Measurements from ENCODE around the gene U2SURP. TPM values are rescaled to one million over a fixed set of nuclear protein-coding genes. Genes with fewer than 3 reads are reported as not detected.

U2SURP gene
- total and polyA plus RNA-seq, 9 donors: 53.2 to 91.8 (median 77.0) TPM

DNA sequence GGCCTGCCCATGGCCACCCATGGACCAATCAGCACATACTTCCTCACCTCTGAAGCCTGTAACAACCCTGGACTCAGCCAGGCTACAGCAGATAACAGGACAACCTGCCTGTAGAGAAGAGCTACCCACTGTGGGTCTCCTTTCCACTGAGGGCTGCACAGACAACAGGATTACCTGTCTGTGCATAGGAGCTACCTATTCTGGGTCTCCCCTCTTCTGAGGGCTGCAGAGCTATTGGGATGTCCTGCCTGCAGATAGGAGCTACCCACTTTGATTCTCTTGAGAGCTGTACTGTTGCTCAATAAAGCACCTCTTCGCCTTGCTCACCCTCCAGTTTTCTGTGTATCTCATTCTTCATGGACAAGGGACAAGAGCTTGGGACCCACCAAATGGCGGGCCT, 94.4 kb downstream of the U2SURP start:
- 100% methylated on average over 1 of the region's 2 CpGs for WGBS (ENCODE audit: insufficient coverage)
- Histone ChIP-seq H3K27me3 (ENCODE audit: control insufficient read depth, insufficient read depth, low read length) (no peaks in the 10 kb centered on the region), H3K27ac (ENCODE audit: low read length) (no peak overlapping the region), H3K4me3 (ENCODE audit: low read length) (no peak overlapping the region), H3K9me3 (replicated peaks; ENCODE audit: control insufficient read depth, low read depth, low read length) (peaks cover 4% of the 10 kb centered on the region), H3K4me1 (ENCODE audit: control insufficient read depth, insufficient read depth, low read length) (peaks cover 7% of the 10 kb centered on the region), H3K36me3 (ENCODE audit: control insufficient read depth, insufficient read depth, low read length) (no peaks in the 10 kb centered on the region)
- DNase-seq: no peak

DNA sequence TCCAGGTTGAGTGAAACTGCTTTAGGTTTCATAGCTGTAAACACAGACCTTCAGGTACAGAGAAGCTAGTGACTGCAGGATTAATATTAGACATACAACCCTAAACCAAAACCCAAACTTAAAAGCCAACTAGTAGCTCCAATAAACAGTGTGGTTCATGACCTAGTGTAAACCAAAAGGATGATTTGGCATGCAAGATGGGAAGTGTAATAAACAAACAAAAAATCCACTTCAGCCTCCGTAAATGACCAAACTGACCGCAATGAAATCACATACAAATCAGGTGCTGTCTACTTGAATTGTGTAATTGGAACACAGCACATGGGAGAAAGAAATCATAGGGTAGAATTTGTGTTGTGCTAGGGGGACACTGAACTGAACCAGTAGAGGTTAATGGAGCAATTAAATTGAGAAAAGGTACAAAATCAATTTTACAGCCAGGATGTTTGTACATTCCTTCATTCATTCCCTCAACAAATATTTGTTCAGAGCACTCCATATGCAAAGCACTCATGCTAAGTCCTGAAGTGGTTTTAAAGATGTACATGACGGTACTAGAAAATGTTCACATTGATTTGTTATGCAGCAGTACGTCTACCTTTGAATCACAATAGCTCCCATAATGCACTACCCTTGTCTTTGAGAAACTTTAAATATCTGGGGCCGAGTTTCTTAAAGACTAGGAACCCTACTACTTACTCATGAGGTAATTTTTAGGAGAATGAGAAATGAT, 96.8 kb downstream of the U2SURP start:
- Histone ChIP-seq H3K27ac (ENCODE audit: low read length) (no peak overlapping the region), H3K9me3 (replicated peaks; ENCODE audit: control insufficient read depth, low read depth, low read length) (peaks cover 4% of the 10 kb centered on the region), H3K4me1 (ENCODE audit: control insufficient read depth, insufficient read depth, low read length) (peaks cover 3% of the 10 kb centered on the region), H3K27me3 (ENCODE audit: control insufficient read depth, insufficient read depth, low read length) (no peaks in the 10 kb centered on the region), H3K36me3 (ENCODE audit: control insufficient read depth, insufficient read depth, low read length) (no peaks in the 10 kb centered on the region), H3K4me3 (ENCODE audit: low read length) (no peak overlapping the region)
- WGBS (ENCODE audit: insufficient coverage): no CpG with 5 or more reads among the region's 5 CpGs
- DNase-seq: no peak

DNA sequence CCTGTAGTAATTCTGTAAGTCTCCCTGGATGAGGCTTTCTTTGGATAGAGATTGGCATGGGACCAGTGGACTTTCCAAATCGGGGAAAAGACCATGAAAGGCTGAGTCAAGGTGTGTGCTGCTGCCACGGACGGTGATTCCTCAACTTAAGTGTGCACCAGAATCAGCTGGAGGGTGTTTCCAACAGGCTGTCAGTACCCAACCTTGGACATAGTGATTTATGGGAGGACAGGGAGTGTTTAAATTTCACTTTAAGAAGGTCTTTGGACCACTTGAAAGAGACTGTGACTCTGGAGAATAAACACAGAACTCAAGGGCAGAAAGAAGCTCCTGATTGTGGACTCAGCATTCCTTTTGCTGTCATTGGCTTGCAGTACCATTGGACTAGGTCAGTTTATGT, 97.8 kb downstream of the U2SURP start:
- 57% methylated on average over 3 of the region's 3 CpGs for WGBS (ENCODE audit: insufficient coverage)
- H3K36me3 ChIP-seq (ENCODE audit: control insufficient read depth, insufficient read depth, low read length): no peaks in the 10 kb centered on the region
- H3K27me3 ChIP-seq (ENCODE audit: control insufficient read depth, insufficient read depth, low read length): no peaks in the 10 kb centered on the region
- H3K9me3 ChIP-seq (replicated peaks; ENCODE audit: control insufficient read depth, low read depth, low read length): peaks cover 4% of the 10 kb centered on the region
- DNase-seq: peak; percentile 22
- no peak overlapping the region for H3K4me3 ChIP-seq (ENCODE audit: low read length)
- H3K27ac ChIP-seq (ENCODE audit: low read length): no peak overlapping the region
- H3K4me1 ChIP-seq (ENCODE audit: control insufficient read depth, insufficient read depth, low read length): peaks cover 3% of the 10 kb centered on the region

DNA sequence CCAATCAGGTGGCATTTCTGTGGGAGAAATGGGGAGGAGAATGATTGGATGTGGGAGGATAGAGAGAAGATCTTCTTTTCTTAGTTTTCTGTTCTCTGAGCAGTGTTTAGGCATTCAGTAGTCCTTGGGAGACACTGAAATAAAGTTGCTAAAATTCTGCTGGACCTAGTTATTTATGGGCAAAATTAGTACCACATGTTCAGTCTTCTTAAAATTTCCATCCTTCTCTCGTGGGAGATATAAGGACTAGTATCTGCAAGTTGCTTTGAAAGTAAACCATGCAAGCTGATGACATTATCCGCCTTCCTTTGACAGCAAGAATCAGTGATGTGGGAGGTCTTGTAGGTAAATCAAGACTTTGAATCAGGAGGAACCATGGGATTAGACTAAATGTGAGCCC, 98.3 kb downstream of the U2SURP start:
- Histone ChIP-seq H3K9me3 (replicated peaks; ENCODE audit: control insufficient read depth, low read depth, low read length) (peaks cover 8% of the 10 kb centered on the region), H3K27ac (ENCODE audit: low read length) (no peak overlapping the region), H3K36me3 (ENCODE audit: control insufficient read depth, insufficient read depth, low read length) (no peaks in the 10 kb centered on the region), H3K27me3 (ENCODE audit: control insufficient read depth, insufficient read depth, low read length) (no peaks in the 10 kb centered on the region), H3K4me1 (ENCODE audit: control insufficient read depth, insufficient read depth, low read length) (peaks cover 3% of the 10 kb centered on the region), H3K4me3 (ENCODE audit: low read length) (no peak overlapping the region)
- DNase-seq: peak; percentile 43
- 17% methylated on average over 1 of the region's 2 CpGs for WGBS (ENCODE audit: insufficient coverage)

DNA sequence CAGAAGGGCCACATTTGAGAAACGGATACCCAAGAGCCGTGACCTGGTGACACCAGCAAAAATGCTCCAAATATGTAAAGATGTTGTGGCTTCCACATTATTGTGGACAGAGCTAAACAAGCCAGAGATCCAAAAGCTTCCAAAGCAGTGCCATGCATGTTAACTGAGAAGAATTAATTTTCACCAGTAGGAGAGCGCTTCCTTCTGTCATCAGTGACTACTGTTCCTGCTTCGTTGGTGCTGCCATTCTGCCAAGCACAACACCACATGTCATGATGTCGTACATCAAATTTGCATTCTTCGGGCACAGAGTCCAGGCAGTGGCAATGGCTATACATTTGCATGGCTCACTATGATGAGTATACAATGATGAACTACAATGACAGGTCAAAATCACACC, 99.1 kb downstream of the U2SURP start:
- DNase-seq: peak; percentile 48
- Histone ChIP-seq H3K4me1 (ENCODE audit: control insufficient read depth, insufficient read depth, low read length) (peaks cover 3% of the 10 kb centered on the region), H3K27ac (ENCODE audit: low read length) (no peak overlapping the region), H3K27me3 (ENCODE audit: control insufficient read depth, insufficient read depth, low read length) (no peaks in the 10 kb centered on the region), H3K4me3 (ENCODE audit: low read length) (no peak overlapping the region), H3K9me3 (replicated peaks; ENCODE audit: control insufficient read depth, low read depth, low read length) (peaks cover 16% of the 10 kb centered on the region), H3K36me3 (ENCODE audit: control insufficient read depth, insufficient read depth, low read length) (no peaks in the 10 kb centered on the region)
- WGBS (ENCODE audit: insufficient coverage): 79% methylated on average over 4 of the region's 6 CpGs

DNA sequence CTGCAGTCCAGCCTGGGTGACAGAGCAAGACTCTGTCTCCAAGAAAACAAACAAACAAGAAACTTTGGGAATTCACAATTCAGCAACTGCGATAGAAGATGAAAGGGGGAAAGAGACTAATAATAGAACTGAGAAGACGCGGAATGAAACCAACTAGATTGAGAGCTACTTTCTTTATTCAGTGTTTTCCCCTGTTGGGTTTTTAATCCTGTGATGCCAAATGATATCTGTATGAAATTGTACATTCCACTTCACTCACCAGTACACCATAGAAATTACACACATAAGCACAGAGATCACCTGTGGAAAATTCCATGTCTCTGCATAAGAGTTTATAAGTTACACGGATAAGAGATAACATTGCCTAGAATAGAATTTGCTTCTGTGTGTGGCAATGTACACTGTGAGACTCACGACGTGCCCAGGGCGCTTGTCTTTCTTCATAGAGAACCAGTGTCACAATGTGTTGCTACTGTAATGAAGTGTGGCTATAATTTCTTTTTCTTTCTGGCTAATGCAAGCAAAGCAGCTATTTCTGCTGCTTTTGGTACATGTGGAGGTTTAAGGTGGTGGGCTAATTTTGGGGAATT, 100.5 kb downstream of the U2SURP start:
- Histone ChIP-seq H3K36me3 (ENCODE audit: control insufficient read depth, insufficient read depth, low read length) (no peaks in the 10 kb centered on the region), H3K27me3 (ENCODE audit: control insufficient read depth, insufficient read depth, low read length) (no peaks in the 10 kb centered on the region), H3K4me3 (ENCODE audit: low read length) (no peak overlapping the region), H3K4me1 (ENCODE audit: control insufficient read depth, insufficient read depth, low read length) (peaks cover 3% of the 10 kb centered on the region), H3K9me3 (replicated peaks; ENCODE audit: control insufficient read depth, low read depth, low read length) (peaks cover 16% of the 10 kb centered on the region), H3K27ac (ENCODE audit: low read length) (no peak overlapping the region)
- DNase-seq: no peak
- WGBS (ENCODE audit: insufficient coverage): 83% methylated on average over 3 of the region's 7 CpGs

DNA sequence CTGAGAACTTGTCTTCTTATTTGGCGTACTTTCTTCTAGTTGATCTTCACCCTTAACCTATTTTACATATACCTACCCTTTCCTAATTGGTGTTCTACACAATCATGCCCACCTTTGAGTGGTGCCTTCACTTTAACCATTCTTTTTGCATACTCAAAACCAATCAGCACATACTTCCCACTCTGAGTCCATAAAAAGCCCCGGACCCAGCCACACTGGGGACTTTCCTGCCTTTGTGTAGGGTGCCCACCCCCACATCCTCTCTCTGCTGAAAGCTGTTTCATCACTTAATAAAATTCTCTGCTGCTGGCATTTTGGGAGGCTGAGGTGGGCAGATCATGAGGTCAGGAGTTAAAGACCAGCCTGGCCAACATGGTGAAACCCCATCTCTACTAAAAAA, 102.3 kb downstream of the U2SURP start:
- Histone ChIP-seq H3K36me3 (ENCODE audit: control insufficient read depth, insufficient read depth, low read length) (no peaks in the 10 kb centered on the region), H3K27ac (ENCODE audit: low read length) (no peak overlapping the region), H3K4me3 (ENCODE audit: low read length) (no peak overlapping the region), H3K27me3 (ENCODE audit: control insufficient read depth, insufficient read depth, low read length) (no peaks in the 10 kb centered on the region), H3K4me1 (ENCODE audit: control insufficient read depth, insufficient read depth, low read length) (peaks cover 3% of the 10 kb centered on the region), H3K9me3 (replicated peaks; ENCODE audit: control insufficient read depth, low read depth, low read length) (peaks cover 16% of the 10 kb centered on the region)
- DNase-seq: no peak
- WGBS (ENCODE audit: insufficient coverage): 88% methylated on average over 2 of the region's 2 CpGs

DNA sequence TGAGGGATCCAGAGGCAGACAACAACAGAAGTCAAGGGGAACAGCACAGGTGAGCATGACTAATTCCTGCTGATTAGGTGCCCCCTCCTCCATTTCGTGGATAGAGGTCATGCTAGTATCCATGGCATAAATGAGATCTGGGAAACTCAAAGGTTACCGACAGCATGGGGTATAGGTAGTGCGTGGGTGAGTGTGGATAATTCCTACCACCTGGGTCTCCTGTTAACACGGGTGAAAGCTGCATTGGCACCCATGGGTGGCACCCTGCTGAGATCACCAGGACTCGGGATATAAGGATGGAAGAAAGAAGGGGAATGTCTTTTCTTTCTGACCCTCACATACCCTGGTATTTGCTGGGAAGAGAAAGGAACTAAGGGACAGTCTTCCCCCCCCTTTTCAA, 103.8 kb downstream of the U2SURP start:
- Histone ChIP-seq H3K4me3 (ENCODE audit: low read length) (no peak overlapping the region), H3K36me3 (ENCODE audit: control insufficient read depth, insufficient read depth, low read length) (no peaks in the 10 kb centered on the region), H3K27ac (ENCODE audit: low read length) (no peak overlapping the region), H3K27me3 (ENCODE audit: control insufficient read depth, insufficient read depth, low read length) (no peaks in the 10 kb centered on the region), H3K9me3 (replicated peaks; ENCODE audit: control insufficient read depth, low read depth, low read length) (peaks cover 16% of the 10 kb centered on the region), H3K4me1 (ENCODE audit: control insufficient read depth, insufficient read depth, low read length) (no peaks in the 10 kb centered on the region)
- 80% methylated on average over 2 of the region's 5 CpGs for WGBS (ENCODE audit: insufficient coverage)
- DNase-seq: no peak

DNA sequence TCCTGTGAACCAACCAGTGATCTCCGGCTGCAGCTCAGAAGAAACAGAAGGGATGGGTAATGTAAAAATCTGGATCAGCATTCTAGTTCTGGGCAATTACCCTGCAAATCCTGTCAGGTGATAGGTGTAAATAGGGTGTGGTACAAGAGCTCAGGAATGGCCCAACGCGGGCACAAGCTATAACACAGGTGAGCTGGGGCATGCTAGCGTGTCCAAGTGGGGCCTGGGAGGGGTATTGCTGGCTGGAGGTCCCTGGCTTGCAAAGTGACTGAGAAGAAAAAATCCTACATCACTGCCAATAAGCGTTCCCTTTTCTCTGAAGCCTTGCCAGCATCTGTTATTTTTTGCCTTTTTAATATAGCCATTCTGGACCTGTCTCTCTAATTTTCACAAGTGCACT, 108.5 kb downstream of the U2SURP start:
- Histone ChIP-seq H3K27ac (ENCODE audit: low read length) (no peak overlapping the region), H3K4me1 (ENCODE audit: control insufficient read depth, insufficient read depth, low read length) (no peaks in the 10 kb centered on the region), H3K9me3 (replicated peaks; ENCODE audit: control insufficient read depth, low read depth, low read length) (peaks cover 10% of the 10 kb centered on the region), H3K27me3 (ENCODE audit: control insufficient read depth, insufficient read depth, low read length) (no peaks in the 10 kb centered on the region), H3K4me3 (ENCODE audit: low read length) (no peak overlapping the region), H3K36me3 (ENCODE audit: control insufficient read depth, insufficient read depth, low read length) (no peaks in the 10 kb centered on the region)
- no peak for DNase-seq
- WGBS (ENCODE audit: insufficient coverage): 68% methylated on average over 4 of the region's 5 CpGs
